Stimulated activated CD8-positive, alpha-beta memory T cell treated with anti-CD3 and anti-CD28 coated beads, Interleukin-12 subunit alpha, Interleukin-12 subunit beta, amount 100 ng/mL, for 4 hours (primary cell): ENCODE data around the gene PDLIM4.

Source experiments
- DNase-seq: peaks from one replicate; pipeline ENCODE4 v3.0.0-alpha.2; 2020; ENCODE audit warnings: low read depth

Gene PDLIM4

DNA sequence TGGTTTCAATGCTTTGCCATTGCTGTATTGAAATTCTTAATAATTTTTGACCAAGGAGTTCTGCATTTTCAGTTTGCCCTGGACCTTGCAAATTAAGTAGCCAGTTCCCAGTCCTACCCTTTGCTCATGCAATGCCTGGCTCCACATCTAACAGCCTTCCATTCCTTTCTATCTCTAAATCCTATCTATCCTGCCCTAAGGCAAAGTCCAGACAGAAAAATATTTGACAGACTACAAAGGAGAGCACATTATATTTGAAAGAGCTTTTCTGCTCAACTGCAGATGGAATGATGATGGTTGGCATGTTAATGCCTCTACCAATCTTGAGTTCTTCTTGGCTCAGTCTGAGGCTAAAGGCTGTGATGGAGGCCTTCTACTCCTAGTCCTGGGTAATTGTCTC lies 52.2 kb downstream of the PDLIM4 start:
- DNase-seq, result no peak

DNA sequence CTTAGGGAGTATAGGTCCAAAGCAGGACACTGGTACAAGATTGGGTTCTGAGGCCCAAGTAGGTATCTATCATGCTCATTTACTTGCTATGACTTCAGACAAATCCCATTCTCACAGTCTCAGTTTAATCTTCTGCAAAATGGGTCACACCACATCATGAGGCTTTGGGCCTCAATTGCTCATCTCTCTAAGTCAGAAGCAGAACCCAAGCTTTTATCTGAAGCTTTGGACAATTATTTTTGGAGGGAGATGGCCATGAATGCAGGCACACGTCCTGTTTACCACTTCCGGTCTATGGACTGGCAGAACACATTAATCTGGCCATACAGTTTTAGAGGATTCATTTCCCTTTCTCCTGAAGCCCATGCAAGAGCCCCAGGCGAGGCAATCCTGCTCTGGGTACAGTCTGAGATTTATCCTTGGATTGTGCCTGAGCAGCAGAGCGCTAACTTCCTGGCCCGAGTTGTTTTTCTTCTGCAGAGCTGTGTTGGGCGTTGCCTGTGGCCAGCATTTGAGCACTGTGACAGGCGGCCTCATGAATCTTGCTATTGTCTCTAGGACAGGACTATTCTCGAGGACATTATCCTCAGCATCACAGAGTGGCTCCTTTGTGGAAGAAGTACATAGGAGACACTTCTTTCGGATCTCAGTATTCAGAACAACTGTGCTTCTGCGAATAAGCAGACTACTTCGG lies 52.8 kb downstream of the PDLIM4 start:
- DNase-seq, result no peak

DNA sequence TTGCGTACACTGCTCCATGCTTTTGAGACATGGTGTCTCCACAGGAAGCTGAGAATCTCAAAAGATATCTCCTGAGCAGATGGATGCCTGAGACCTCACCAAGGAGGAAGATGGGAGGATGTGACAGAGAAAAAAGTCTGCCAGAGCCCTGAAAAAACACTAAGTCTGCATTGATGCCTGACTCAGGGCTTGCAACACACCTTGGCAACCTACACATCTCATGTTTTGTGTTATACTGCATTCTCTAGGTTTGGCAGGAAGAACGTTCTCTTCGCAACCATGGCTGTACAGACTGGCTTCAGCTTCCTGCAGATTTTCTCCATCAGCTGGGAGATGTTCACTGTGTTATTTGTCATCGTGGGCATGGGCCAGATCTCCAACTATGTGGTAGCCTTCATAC lies 55.9 kb downstream of the PDLIM4 start:
- DNase-seq, result no peak

DNA sequence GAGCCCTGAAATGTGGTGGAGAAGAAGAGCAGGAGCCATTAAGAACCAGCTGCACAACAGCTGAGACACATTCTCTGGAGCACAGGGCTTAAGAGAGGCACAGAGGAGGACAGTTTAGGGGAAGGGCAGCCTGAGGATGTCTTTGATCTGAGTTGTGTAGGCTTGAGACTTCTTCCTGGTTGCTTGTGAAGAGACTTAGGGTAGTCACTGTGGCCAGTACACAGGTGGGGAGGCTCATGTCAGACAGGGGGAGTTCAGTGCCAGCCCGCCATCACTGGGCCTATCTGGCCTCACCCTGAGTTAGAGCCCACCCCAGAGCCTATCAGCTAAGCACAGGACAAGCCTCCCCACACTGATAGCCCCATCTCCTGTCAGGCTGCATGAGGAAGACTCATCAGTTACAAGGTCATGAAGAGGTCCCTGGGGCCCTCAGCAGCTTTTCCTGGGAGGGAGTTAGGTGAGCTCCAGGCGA lies 56.5 kb downstream of the PDLIM4 start:
- no peak for DNase-seq

DNA sequence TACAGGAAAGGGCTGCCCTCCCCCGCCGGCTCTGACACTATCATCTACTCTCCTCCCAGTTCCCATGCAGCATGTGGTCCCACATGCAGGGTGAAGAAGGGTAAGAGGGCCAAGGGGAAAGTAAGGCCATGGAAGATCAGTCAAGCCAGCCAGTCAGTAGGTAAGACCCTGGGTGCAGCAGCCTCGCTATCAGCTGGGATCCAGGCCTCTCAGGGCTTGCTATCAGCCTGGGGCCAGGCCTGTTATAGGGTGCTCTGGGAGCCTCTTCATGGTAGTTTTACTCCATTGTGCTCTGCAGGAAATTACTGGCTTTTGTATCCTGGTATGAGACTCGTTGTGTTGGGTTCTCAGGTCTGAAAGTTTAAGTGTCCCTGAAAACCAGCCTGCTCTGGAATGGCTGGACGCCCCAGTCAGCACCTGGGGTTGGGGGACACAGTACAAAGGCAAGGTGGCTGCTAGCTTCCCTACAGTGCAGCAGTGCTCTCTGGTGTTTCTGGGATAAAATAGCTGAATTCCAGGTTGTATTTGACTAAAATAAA lies 58.1 kb downstream of the PDLIM4 start:
- no peak for DNase-seq

DNA sequence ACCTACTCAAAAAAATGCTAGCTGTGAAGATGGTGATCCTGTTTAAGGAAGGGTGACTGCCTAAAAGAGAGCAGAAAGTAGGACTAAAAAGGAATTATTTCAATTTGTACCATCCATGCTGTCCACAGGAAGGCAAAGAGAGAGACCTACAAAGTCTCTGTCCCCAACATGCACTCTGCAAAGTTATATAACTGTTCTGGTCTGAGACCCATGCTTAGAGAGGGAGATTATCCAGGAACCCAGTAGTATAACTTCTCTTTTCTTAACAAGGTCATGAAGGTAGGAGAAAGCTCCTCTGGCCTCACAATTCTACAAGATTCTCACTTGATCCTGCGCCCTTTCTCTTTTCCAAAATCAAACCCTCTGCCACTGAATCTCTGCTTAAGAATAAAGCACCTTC lies 62.5 kb downstream of the PDLIM4 start:
- no peak for DNase-seq

DNA sequence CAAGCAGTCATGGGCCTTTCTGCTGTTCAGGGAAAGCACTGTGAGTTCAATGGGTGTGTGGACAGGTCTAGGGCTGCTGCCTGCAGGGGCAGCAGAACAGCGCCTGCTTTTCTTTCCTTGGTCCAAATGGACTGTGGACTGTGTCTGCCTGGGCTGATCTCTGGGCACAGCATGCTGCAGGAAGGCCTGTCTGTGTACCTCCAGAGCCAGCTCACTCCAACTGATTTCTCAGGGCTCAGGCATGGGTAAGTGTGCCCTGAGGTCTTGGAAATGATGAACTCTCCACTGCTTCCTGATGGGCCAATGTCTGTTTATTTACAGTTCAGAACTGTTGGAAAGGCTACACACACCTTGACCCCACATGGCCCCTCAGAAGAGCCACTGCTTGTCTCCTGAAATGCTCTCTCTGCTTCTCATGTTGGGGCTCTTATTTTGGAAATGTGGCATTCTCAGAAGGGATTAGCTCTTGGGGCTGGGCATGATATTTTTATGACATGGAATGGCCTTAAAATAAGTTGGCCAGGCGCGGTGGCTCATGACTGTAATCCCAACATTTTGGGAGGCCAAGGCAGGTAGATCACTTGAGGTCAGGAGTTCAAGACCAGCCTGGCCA lies 63.7 kb downstream of the PDLIM4 start:
- DNase-seq, result no peak

DNA sequence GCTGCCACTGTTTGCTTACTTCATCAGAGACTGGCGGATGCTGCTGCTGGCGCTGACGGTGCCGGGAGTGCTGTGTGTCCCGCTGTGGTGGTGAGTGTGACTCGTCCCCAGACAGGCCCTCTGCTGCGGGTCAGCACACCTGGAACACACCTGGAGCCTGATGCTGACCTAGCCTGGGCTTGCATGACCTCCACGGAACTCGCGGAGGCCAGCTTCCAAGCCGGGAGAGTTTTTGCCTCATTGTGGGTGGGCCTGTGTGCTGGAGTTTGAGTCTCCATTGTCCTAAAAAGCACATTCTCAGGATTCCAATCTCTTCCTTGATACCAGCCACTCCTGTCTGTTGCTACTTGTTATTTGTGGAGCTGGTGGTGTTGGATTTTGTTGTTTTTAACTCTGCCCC lies 64.8 kb downstream of the PDLIM4 start:
- DNase-seq, result no peak
